Measurements from ENCODE around the gene CST7. TPM values are rescaled to one million over a fixed set of nuclear protein-coding genes. Genes with fewer than 3 reads are reported as not detected.

Gene CST7
- total RNA-seq, 1 donor = not detected

DNA sequence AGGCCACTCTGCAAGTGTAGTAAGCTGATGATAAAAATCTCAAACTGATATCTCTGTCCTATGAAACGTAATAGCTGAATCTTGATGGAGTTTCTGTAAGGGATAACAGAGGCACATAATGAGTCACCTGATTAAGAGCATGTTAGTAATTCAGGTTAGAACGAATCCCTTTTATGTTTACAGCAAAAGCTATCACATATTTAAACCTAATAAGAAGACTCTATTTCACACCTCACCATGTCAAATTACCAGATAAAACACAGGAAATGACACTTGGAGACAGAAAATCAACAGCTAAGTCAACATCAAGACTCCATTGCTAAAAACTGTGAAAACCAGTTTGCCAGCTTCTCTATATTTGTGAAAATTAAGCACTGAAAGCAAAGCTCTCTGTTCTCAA is 11.8 kb downstream of the CST7 start:
- TF ChIP-seq, protein P1, sequence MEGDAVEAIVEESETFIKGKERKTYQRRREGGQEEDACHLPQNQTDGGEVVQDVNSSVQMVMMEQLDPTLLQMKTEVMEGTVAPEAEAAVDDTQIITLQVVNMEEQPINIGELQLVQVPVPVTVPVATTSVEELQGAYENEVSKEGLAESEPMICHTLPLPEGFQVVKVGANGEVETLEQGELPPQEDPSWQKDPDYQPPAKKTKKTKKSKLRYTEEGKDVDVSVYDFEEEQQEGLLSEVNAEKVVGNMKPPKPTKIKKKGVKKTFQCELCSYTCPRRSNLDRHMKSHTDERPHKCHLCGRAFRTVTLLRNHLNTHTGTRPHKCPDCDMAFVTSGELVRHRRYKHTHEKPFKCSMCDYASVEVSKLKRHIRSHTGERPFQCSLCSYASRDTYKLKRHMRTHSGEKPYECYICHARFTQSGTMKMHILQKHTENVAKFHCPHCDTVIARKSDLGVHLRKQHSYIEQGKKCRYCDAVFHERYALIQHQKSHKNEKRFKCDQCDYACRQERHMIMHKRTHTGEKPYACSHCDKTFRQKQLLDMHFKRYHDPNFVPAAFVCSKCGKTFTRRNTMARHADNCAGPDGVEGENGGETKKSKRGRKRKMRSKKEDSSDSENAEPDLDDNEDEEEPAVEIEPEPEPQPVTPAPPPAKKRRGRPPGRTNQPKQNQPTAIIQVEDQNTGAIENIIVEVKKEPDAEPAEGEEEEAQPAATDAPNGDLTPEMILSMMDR (IDR thresholded peaks at IDR 0.05; ENCODE audit: insufficient read depth, low read length) = no peak
- DNase-seq (ENCODE audit: low read depth) = no peak
- no peak overlapping the region for H3K4me3 ChIP-seq (ENCODE audit: low read depth, low read length)

DNA sequence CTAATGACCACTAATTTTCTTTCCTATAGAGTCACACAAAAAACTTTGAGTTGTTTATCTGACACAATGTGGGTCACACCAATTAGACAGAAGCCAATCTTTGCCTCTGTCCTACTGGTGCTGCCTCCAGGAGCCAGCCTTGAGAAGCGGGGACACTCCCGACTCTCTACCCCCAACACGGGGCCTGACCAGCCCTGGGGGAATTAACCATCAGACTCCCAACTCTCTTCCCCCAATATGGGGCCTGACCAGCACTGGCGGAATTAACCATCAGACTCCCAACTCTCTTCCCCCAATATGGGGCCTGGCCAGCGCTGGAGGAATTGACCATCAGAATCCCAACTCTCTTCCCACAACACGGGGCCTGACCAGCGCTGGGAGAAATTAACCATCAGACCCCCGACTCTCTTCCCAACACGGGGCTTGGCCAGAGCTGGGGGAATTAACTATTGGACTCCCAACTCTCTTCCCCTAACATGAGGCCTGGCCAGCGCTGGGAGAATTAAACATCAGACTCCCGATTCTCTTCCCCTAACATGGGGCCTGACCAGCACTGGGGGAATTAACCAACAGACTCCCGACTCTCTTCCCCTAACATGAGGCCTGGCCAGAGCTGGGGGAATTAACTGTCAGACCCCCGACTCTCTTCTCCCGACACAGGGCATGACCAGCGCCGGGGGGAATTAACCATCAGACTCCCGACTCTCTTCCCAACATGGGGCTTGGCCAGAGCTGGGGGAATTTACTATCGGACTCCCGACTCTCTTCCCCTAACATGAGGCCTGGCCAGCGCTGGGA is 12.5 kb downstream of the CST7 start:
- TF ChIP-seq, protein P1 (IDR thresholded peaks at IDR 0.05; ENCODE audit: insufficient read depth, low read length) = no peak
- no peak for DNase-seq (ENCODE audit: low read depth)

DNA sequence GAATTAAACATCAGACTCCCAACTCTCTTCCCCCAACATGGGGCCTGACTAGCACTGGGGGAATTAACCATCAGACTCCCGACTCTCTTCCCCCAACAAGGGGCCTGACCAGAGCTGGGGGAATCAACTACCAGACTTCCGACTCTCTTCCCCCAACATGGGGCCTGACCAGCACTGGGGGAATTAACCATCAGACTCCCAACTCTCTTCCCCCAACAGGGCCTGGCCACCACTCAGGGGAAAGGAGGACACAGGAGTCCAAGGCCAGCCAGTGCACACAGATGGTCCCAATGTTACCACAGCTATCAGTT is 13.1 kb downstream of the CST7 start:
- no peak overlapping the region for H3K4me3 ChIP-seq (ENCODE audit: low read depth, low read length)
- TF ChIP-seq, protein P1 (IDR thresholded peaks at IDR 0.05; ENCODE audit: insufficient read depth, low read length) = no peak
- DNase-seq (ENCODE audit: low read depth) = no peak

More for the DNA sequence above, 12.5 kb downstream of the CST7 start:
- H3K4me3 ChIP-seq (ENCODE audit: low read depth, low read length) = no peak overlapping the region

DNA sequence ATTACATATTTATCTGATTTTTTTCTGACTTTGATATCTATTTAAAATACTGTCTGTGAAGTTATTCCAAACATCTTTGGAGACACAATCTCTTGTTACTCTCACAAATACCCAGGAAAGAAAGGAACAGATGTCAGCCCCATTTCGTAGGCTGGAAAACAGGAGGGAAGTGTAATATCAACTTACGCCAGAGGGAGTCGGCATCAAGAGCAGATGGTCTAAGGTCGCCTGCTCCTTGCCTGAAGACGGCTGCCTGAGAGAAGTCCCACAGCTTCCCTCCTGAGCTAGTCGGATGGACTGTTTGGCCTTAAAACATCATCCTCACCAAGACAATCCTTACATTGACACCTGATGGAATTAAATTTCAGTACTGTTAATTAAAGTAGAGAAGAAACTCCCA is 13.4 kb downstream of the CST7 start:
- TF ChIP-seq, protein P1 (IDR thresholded peaks at IDR 0.05; ENCODE audit: insufficient read depth, low read length) = no peak
- DNase-seq (ENCODE audit: low read depth) = no peak
- H3K4me3 ChIP-seq (ENCODE audit: low read depth, low read length) = no peak overlapping the region

DNA sequence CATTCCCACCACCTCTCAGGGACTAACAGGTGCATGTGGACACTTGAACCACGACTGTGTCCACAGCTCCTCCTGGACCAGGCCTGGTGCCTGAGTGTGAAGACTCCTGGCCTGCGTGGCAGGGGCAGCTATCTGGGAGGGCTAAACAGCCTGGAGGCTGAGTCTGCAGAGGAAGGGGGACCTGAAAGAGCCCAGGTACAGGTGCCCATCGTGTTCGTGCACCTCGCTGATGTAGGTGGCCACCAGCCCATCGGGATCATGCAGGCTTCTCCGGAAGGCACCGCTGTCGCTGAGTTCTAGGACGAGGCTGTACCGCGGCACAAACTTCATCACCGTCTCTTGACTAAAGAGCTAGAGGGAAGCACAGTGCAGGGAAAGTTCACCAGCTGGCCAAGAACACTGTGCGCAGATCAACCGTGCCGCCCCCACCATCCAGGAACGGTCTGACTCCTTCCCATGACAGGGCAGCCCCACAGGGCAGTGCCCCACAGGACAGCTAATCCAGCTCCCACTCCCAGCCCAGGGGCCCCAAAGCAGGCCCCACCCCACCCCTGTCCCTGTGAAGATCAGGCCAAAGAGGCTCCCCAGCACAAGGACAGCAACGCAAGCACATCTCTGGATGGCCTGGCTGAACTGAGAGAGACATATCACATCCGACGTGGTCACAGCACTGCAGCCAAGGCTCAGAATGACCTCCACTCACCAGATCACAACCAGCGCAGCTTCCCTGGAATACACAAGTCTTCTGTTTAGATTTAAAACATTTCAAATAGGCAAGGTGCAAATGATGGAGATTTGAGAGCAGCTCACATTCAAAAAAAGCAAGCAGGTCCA is 14.8 kb downstream of the CST7 start:
- TF ChIP-seq, protein P1 (IDR thresholded peaks at IDR 0.05; ENCODE audit: insufficient read depth, low read length) = no peak
- H3K4me3 ChIP-seq (ENCODE audit: low read depth, low read length) = no peak overlapping the region
- DNase-seq (ENCODE audit: low read depth) = no peak

DNA sequence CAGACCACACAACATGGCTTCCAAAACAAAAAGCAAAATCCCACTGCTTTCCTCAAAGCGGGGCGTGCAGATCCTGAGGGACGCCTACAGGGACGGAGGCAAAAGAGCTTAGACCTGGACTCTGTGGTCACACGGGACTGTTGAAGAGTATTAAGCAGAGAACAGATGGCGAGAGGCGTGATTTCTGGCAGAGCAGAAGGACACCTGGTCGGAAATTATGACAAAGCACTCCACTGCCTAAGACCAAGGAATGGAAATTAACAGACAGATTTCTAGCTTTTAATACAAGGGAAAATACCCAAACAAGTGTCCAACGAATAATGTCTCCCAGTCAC is 15.4 kb downstream of the CST7 start:
- no peak overlapping the region for H3K4me3 ChIP-seq (ENCODE audit: low read depth, low read length)
- no peak for DNase-seq (ENCODE audit: low read depth)
- TF ChIP-seq, protein P1 (IDR thresholded peaks at IDR 0.05; ENCODE audit: insufficient read depth, low read length) = no peak

Measured in fibroblast of the aortic adventitia (primary cell).